Right lobe of liver (tissue), 4 donors: ENCODE data around the gene SFXN1.
"Not testable (repeated sequence)": the region's sequence is repeated elsewhere in the genome, so short reads cannot be mapped to it uniquely, and the experiment has no call there.

ENCODE experiments used
- POLR2A ChIP-seq: fragments of 450-650 bp; IDR thresholded peaks from one replicate; pipeline ENCODE4 v1.6.1; 2017; ENCODE audit warnings: antibody characterized with exemption, mild to moderate bottlenecking
- TF ChIP-seq, protein P1 (sequence below), 4 donors: fragments of 200-600 bp in 3 of 4; fragments of 450-650 bp in 1 of 4; IDR thresholded peaks; one replicate each; pipeline versions ENCODE4 v1.5.1 to v1.8.0; 2016 to 2022; ENCODE audit warnings: antibody characterized with exemption in 4 of 4, mild to moderate bottlenecking in 2 of 4
- donor health status: DM: no; HTN: no; CAD: no.
- donor health status: DM: no; HTN: no; CAD: no.
- donor health status: DM: no; HTN: yes; CAD: no.

DNA sequence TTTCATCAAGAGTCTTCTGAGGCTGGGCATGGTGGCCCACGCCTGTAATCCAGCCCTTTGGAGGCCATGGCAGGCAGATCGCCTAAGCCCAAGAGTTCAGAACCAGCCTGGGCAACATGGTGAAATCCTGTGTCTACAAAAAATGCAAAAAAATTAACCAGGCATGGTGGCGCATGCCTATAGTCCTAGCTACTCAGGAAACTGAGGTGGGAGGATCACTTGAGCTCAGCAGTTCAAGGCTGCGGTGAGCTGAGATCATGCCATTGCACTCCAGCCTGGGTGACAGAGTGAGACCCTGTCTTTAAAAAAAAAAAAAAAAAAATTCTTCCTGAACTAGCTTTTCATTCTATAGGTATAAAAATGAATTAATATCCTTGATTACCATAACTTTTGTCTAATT lies 29.3 kb downstream of the SFXN1 start:
- TF ChIP-seq, protein P1, sequence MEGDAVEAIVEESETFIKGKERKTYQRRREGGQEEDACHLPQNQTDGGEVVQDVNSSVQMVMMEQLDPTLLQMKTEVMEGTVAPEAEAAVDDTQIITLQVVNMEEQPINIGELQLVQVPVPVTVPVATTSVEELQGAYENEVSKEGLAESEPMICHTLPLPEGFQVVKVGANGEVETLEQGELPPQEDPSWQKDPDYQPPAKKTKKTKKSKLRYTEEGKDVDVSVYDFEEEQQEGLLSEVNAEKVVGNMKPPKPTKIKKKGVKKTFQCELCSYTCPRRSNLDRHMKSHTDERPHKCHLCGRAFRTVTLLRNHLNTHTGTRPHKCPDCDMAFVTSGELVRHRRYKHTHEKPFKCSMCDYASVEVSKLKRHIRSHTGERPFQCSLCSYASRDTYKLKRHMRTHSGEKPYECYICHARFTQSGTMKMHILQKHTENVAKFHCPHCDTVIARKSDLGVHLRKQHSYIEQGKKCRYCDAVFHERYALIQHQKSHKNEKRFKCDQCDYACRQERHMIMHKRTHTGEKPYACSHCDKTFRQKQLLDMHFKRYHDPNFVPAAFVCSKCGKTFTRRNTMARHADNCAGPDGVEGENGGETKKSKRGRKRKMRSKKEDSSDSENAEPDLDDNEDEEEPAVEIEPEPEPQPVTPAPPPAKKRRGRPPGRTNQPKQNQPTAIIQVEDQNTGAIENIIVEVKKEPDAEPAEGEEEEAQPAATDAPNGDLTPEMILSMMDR (IDR thresholded peaks at IDR 0.05) = not testable (repeated sequence)
- TF ChIP-seq POLR2A = not testable (repeated sequence)
